GOT3 (cell line): Measurements from ENCODE around the gene HPS4.
"Not testable (repeated sequence)": the region's sequence is repeated elsewhere in the genome, so short reads cannot be mapped to it uniquely, and the experiment has no call there.

ENCODE experiments used
- DNase-seq: peaks from one replicate; lab custom pipeline; 2025; ENCODE audit warnings: mixed read lengths; lab: John Stamatoyannopoulos, UW

The HPS4 gene

DNA sequence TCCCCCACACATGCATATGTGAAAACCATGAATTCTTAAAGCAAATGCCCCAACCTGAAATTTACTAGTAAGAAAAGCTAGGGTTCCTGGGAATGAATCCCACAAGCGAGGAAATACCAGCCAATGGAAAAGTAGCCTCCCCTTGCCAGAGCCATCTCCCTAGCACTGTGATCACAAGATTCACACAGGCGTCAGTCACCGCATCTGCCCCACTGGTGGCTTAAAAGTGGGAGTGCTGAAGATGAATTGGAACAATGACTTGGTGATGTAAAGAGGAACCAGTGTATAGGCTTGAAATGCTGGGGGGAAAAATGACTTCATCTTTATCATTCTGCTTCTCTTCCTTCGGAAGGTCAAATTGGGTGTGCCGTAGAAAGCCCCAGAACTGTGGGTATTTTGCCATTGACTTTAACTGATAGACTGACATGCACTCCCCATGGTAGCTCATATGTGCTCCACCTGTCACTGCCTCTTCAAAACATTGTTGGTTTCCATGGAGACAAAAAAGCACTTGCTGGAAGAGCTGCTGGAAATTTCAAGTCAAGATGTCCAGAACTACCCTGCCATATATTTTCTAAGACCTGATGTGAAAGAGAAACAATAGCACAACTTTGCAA lies 73.8 kb downstream of the HPS4 start:
- DNase-seq: no peak

DNA sequence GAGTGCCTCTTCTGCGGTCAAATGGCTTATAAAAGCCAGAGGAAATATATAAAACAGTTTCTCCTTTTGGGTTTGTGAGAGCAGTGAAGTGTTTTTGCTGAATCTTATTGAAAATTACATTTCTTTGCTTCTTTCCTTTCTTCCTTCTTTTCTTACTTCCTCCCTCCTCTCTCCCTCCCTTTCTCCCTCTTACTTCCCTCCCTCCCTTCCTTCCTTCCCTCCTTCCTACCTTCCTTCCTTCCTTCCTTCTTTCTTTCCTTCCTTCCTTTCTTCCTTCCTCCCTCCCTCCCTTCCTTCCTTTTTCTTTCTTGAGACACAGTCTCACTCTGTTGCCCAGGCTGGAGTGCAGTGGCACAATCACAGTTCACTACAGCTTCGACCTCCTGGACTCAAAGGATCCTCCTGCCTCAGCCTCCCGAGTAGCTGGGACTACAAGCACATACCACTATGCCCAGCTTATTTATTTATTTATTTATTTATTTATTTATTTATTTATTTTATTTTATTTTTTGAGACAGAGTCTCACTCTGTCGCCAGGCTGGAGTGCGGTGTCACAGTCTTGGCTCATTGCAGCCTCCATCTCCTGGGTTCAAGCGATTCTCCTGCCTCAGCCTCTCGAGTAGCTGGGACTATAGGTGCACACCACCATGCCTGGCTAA lies 74.9 kb downstream of the HPS4 start:
- DNase-seq: not testable (repeated sequence)

DNA sequence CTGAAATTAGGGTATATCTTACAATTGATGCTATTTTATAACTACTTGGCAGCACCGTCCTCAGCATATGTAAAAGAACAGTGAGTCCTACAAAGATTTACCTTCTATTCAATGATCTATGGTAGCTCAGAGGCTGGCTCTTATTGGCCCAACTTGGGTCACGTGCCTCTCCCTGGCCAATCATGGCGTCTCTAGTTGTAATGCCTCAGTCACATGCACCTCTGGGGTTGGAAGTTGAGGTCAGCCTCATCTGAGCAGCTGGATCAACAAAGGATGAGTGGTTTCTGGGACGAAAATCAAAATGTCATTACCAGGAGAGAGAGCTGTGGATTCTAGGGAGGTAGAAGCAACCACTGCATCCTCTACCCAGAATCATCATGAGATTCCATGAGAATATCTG lies 77.5 kb downstream of the HPS4 start:
- no peak for DNase-seq

DNA sequence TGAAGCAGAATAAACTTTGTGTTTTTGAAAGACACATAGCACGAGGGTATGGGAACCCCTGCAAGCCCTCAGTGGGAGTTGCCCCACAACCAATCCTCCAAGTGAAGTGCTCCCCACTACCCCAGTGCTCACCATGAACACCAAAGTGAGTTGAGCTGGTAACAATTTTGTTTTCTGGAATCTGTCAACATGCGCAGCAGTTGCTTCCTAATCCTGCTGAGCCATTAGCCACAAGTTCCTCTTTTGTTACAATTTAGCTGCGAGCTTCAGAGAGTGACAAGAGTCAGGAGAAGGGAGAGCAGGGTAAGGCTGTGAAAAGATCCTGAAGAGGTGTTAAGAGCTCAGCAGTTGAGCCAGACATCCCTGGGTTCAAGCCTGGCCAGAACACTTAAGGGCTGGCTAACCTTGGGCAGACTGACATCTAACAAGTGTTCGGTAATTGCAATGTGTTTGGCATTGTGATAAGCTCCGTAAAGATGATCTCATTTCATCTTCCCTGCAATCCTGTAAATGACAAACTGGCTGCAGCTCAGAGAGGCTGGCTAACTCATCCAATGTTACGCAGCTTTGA lies 78.6 kb downstream of the HPS4 start:
- DNase-seq: no peak

- no peak for DNase-seq
Observed at GRCh38 chr22:26401726-26402125, 81.9 kb downstream of the HPS4 start.
